Panc1 (cell line): ENCODE measurements around the gene ITFG1. TPM values are rescaled to one million over a fixed set of nuclear protein-coding genes. Genes with fewer than 3 reads are reported as not detected.
"Not testable (repeated sequence)": the region's sequence is repeated elsewhere in the genome, so short reads cannot be mapped to it uniquely, and the experiment has no call there.

Experiments
- ATAC-seq: fragments of 200-7000 bp; cut with Tn5 transposase; 2 replicates; pipeline ENCODE4 v1.9.1; 2020; ENCODE audit warnings: mild to moderate bottlenecking, moderate library complexity
- BruUV-seq: library from RNA; stranded (reverse); fragments of 400-500 nt; replicated peaks from 2 replicates; lab custom pipeline; 2021; lab: Mats Ljungman, UMichigan
- CTCF ChIA-PET: fragments of 300-600 bp; sonication (Branson Sonifier 250); formaldehyde crosslinking; loops from one replicate; lab custom pipeline; 2022; ENCODE audit warnings: antibody characterized with exemption; lab: Charles Lee
- POLR2A ChIA-PET: fragments of 300-600 bp; sonication (Branson Sonifier 250); formaldehyde crosslinking; loops from one replicate; lab custom pipeline; 2022; ENCODE audit warnings: antibody characterized with exemption; lab: Charles Lee
- DNase-seq: peaks from one replicate; pipeline ENCODE4 v3.0.0-alpha.2; 2010; ENCODE audit warnings: low read depth, low spot score
- H3K27ac ChIP-seq: 2 replicates; pipeline ENCODE4 v1.5.1; 2011; ENCODE audit warnings: mild to moderate bottlenecking, low read length, inconsistent platforms
- H3K27me3 ChIP-seq: fragments of 200-500 bp; sonication (Bioruptor generic); 2 replicates; pipeline ENCODE4 v1.6.0; 2014; ENCODE audit warnings: low read length, inconsistent platforms; ENCODE audit not compliant: control insufficient read depth, insufficient read depth
- H3K36me3 ChIP-seq: fragments of 200-500 bp; sonication (Bioruptor generic); 2 replicates; pipeline ENCODE4 v1.5.1; 2014; ENCODE audit warnings: inconsistent platforms, mild to moderate bottlenecking, low read length, moderate library complexity; ENCODE audit not compliant: control insufficient read depth, insufficient read depth
- H3K4me1 ChIP-seq: 2 replicates; pipeline ENCODE4 v1.5.1; 2011; ENCODE audit warnings: inconsistent platforms, mild to moderate bottlenecking, low read length, moderate library complexity; ENCODE audit not compliant: control insufficient read depth, insufficient read depth
- H3K4me3 ChIP-seq, 2 experiments: 2 replicates each; pipeline ENCODE4 v1.5.1; 2011 to 2012; ENCODE audit warnings: low read depth in 2 of 2, low read length in 2 of 2, mild to moderate bottlenecking in 2 of 2, inconsistent platforms in 1 of 2, moderate library complexity in 1 of 2
- H3K9me3 ChIP-seq: fragments of 200-500 bp; sonication (Bioruptor generic); 2 replicates; pipeline ENCODE4 v1.5.1; 2014; ENCODE audit warnings: low read depth, mild to moderate bottlenecking, inconsistent platforms, low read length, moderate library complexity; ENCODE audit not compliant: control insufficient read depth, insufficient read depth
- POLR2AphosphoS5 ChIP-seq: IDR thresholded peaks from 2 replicates; pipeline ENCODE4 v1.6.1; 2012; ENCODE audit warnings: mild to moderate bottlenecking, low read depth, low read length, moderate library complexity
- SIN3A ChIP-seq: IDR thresholded peaks from 2 replicates; pipeline ENCODE4 v1.6.1; 2012; ENCODE audit warnings: low read depth, mild to moderate bottlenecking, low read length, moderate library complexity, borderline replicate concordance; ENCODE audit not compliant: insufficient read depth
- TCF7L2 ChIP-seq: IDR thresholded peaks from 2 replicates; pipeline ENCODE4 v1.6.1; 2011; ENCODE audit warnings: mild to moderate bottlenecking, low read depth, low read length, inconsistent platforms
- in situ Hi-C: cut with HindIII; loops from 2 replicates; pipeline ENCODE4 v1.10.0; 2016; ENCODE audit warnings: low sequenced_read_pairs, low pct_unique_long_range_greater_than_20kb
- intact Hi-C: fragments of 100-400 bp; cut with micrococcal nuclease; formaldehyde crosslinking; loops from one replicate; pipeline ENCODE4 v1.10.0; 2022; ENCODE audit not compliant: unreplicated experiment
- total RNA-seq: library from RNA; stranded (reverse); gene quantifications from one replicate; pipeline ENCODE4 v1.2.1, GENCODE V29; 2021; ENCODE audit not compliant: unreplicated experiment
- TF ChIP-seq, protein P1 (sequence below): fragments of 450-650 bp; IDR thresholded peaks from 2 replicates; pipeline ENCODE4 v1.5.1; 2017; ENCODE audit warnings: mild to moderate bottlenecking
- TF ChIP-seq, protein P2 (sequence below), 2 experiments: IDR thresholded peaks; 2 replicates each; pipeline ENCODE4 v1.6.1; 2011 to 2012; ENCODE audit warnings: low read depth in 2 of 2, control low read depth in 1 of 2, low read length in 1 of 2, mild to moderate bottlenecking in 1 of 2, moderate library complexity in 1 of 2; ENCODE audit not compliant: insufficient read depth in 1 of 2

Gene ITFG1
- total RNA-seq, 1 experiment from 2014 or later: 26.5 TPM

DNA sequence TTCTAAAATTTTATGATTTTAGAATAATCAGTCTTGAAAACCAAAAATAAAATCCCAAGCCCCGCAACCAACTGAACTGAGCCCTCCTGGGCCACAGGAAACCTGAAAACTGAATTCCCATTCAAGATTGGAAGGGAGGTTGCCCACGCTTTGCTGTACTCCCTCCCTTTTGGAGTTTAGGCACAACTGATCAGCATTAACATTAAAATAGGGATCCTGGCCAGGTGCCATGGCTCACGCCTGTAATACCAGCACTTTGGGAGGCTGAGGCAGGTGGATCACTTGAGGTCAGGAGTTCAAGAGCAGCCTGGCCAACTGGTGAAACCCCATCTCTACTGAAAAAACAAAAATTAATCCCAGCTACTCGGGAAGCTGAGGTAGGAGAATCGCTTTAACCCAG lies 264.4 kb downstream of the ITFG1 start:
- Histone ChIP-seq H3K4me1 (no peaks in the 10 kb centered on the region), H3K27ac (no peak overlapping the region), H3K27me3 (no peaks in the 10 kb centered on the region), H3K36me3 (no peaks in the 10 kb centered on the region), H3K4me3 (no peak overlapping the region), H3K9me3 (no peaks in the 10 kb centered on the region)
- DNase-seq (no peak), ATAC-seq (no peak)
- intact Hi-C loops: no loop called here
- TF ChIP-seq, protein P1, sequence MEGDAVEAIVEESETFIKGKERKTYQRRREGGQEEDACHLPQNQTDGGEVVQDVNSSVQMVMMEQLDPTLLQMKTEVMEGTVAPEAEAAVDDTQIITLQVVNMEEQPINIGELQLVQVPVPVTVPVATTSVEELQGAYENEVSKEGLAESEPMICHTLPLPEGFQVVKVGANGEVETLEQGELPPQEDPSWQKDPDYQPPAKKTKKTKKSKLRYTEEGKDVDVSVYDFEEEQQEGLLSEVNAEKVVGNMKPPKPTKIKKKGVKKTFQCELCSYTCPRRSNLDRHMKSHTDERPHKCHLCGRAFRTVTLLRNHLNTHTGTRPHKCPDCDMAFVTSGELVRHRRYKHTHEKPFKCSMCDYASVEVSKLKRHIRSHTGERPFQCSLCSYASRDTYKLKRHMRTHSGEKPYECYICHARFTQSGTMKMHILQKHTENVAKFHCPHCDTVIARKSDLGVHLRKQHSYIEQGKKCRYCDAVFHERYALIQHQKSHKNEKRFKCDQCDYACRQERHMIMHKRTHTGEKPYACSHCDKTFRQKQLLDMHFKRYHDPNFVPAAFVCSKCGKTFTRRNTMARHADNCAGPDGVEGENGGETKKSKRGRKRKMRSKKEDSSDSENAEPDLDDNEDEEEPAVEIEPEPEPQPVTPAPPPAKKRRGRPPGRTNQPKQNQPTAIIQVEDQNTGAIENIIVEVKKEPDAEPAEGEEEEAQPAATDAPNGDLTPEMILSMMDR: no peak
- no peak for TF ChIP-seq SIN3A
- no TSS peak for BruUV-seq
- in situ Hi-C loops: no loop called here
- CTCF ChIA-PET: no interaction called here
- POLR2A ChIA-PET: no interaction called here

DNA sequence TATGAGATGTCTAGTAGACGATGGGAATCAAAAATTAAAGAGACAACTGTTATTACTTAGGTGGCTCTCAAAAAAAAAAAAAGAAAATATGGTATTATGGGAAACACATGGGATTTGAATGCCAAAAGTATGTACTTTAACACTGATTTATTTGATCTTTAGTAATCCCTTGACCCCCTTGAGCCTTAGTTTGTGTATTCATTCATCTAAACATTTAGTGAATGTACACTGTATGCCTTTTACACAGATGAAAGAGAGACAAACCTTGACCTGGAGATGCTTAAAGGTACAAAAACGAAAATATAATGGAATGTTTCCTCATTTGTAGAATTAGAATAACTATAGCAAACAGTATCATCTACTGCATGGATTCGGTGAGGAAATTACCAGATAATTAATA lies 278.5 kb downstream of the ITFG1 start:
- no TSS peak for BruUV-seq
- intact Hi-C loops (no loop called here), in situ Hi-C loops (no loop called here)
- Histone ChIP-seq H3K27me3 (no peaks in the 10 kb centered on the region), H3K9me3 (no peaks in the 10 kb centered on the region), H3K36me3 (no peaks in the 10 kb centered on the region), H3K4me1 (no peaks in the 10 kb centered on the region), H3K4me3 (no peak overlapping the region), H3K27ac (no peak overlapping the region)
- CTCF ChIA-PET: no interaction called here
- ATAC-seq (no peak), DNase-seq (no peak)
- POLR2A ChIA-PET: no interaction called here
- TF ChIP-seq SIN3A: no peak

DNA sequence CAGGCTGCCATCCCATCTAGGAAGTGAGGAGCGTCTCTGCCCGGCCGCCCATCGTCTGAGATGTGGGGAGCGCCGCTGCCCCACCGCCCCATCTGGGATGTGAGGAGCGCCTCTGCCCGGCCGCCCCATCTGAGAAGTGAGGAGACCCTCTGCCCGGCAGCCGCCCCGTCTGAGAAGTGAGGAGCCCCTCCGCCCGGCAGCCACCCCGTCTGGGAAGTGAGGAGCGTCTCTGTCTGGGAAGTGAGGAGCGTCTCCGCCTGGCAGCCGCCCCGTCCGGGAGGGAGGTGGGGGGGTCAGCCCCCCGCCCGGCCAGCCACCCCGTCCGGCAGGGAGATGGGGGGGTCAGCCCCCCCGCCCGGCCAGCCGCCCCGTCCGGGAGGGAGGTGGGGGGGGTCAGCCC lies 279.8 kb downstream of the ITFG1 start:
- H3K4me1 ChIP-seq, H3K9me3 ChIP-seq, H3K36me3 ChIP-seq, ATAC-seq, POLR2A ChIA-PET, H3K27ac ChIP-seq, CTCF ChIA-PET, DNase-seq, in situ Hi-C loops, BruUV-seq, intact Hi-C loops, H3K27me3 ChIP-seq, H3K4me3 ChIP-seq: not testable (repeated sequence)

DNA sequence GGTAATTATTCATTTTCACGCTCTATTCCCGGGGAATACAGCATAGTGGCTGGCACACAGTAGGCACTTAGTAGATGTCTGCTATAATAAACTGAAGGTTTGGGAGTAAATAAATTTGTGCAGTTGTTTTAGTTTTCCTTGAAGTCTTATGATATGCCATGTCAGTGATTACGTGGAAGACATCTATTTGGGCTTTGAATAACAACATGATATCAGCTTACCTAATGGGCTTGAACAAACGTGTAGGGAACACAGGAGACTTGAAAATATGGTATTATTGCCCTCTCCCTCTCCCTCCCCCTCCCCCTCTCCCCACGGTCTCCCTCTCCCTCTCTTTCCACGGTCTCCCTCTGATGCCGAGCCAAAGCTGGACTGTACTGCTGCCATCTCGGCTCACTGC lies 280.8 kb downstream of the ITFG1 start:
- no peak for ATAC-seq
- CTCF ChIA-PET: no interaction called here
- Histone ChIP-seq H3K9me3 (no peaks in the 10 kb centered on the region), H3K27ac (no peak overlapping the region), H3K36me3 (no peaks in the 10 kb centered on the region), H3K4me3 (no peak overlapping the region), H3K4me1 (no peaks in the 10 kb centered on the region), H3K27me3 (no peaks in the 10 kb centered on the region)
- POLR2A ChIA-PET: no interaction called here
- TF ChIP-seq POLR2AphosphoS5 (no peak), SIN3A (no peak), TCF7L2 (no peak)
- TF ChIP-seq, protein P1: no peak
- TF ChIP-seq, protein P2, sequence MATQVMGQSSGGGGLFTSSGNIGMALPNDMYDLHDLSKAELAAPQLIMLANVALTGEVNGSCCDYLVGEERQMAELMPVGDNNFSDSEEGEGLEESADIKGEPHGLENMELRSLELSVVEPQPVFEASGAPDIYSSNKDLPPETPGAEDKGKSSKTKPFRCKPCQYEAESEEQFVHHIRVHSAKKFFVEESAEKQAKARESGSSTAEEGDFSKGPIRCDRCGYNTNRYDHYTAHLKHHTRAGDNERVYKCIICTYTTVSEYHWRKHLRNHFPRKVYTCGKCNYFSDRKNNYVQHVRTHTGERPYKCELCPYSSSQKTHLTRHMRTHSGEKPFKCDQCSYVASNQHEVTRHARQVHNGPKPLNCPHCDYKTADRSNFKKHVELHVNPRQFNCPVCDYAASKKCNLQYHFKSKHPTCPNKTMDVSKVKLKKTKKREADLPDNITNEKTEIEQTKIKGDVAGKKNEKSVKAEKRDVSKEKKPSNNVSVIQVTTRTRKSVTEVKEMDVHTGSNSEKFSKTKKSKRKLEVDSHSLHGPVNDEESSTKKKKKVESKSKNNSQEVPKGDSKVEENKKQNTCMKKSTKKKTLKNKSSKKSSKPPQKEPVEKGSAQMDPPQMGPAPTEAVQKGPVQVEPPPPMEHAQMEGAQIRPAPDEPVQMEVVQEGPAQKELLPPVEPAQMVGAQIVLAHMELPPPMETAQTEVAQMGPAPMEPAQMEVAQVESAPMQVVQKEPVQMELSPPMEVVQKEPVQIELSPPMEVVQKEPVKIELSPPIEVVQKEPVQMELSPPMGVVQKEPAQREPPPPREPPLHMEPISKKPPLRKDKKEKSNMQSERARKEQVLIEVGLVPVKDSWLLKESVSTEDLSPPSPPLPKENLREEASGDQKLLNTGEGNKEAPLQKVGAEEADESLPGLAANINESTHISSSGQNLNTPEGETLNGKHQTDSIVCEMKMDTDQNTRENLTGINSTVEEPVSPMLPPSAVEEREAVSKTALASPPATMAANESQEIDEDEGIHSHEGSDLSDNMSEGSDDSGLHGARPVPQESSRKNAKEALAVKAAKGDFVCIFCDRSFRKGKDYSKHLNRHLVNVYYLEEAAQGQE (IDR thresholded peaks at IDR 0.05; ENCODE audit: insufficient read depth in 1 of 2, low read depth in 2 of 2, low read length in 1 of 2): no peak
- DNase-seq: no peak
- intact Hi-C loops: no loop called here
- no TSS peak for BruUV-seq
- in situ Hi-C loops: no loop called here
